ENCODE data around the gene NT5C1B.

NT5C1B gene

DNA sequence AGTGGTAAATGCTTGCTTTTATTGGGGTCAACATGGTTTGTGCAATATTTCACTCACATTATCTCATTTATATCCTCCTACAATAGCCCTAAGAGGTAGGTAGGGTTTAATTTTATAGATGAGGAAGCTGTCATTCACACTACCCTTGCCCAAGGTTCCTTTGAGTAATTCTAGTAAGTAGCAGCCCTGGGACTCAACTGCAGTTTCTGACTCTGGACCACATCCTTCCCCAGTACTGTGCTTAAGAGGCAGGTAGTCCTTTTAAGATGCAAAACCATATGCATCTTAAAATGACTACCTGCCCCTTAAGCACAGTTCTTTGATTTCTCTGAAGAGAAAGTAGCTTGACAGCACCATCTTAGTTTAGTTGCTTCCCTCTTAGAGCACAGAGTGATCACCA, 15.7 kb upstream of the NT5C1B start:
- no peak overlapping the region for H2AFZ ChIP-seq (ENCODE audit: low read length)
- H4K20me1 ChIP-seq (ENCODE audit: insufficient read depth, low read length): no peaks in the 10 kb centered on the region
- H3K9me2 ChIP-seq (replicated peaks; ENCODE audit: insufficient read depth, low read length): no peaks in the 10 kb centered on the region; the same call in 1 of the 2 replicates
- no peaks in the 10 kb centered on the region for H3K27me3 ChIP-seq (replicated peaks; ENCODE audit: insufficient read depth, low read length)
- no peak overlapping the region for H3K4me3 ChIP-seq (ENCODE audit: low read length)
- peak; percentile 52 for DNase-seq
- H3K4me2 ChIP-seq (ENCODE audit: low read depth, low read length): no peak overlapping the region
- H3F3A ChIP-seq (ENCODE audit: insufficient read depth, low read length): no peaks in the 10 kb centered on the region
- H3K9me3 ChIP-seq (replicated peaks; ENCODE audit: insufficient read depth, low read length): no peaks in the 10 kb centered on the region
- H3K36me3 ChIP-seq (replicated peaks; ENCODE audit: insufficient read depth, low read length): no peaks in the 10 kb centered on the region
- TF ChIP-seq EZH2phosphoT487 (IDR thresholded peaks at IDR 0.05; ENCODE audit: low read length) (no peak), EZH2 (optimal IDR thresholded peaks at IDR 0.05; ENCODE audit: low read depth, low read length) (no peak)
- TF ChIP-seq, protein P1, sequence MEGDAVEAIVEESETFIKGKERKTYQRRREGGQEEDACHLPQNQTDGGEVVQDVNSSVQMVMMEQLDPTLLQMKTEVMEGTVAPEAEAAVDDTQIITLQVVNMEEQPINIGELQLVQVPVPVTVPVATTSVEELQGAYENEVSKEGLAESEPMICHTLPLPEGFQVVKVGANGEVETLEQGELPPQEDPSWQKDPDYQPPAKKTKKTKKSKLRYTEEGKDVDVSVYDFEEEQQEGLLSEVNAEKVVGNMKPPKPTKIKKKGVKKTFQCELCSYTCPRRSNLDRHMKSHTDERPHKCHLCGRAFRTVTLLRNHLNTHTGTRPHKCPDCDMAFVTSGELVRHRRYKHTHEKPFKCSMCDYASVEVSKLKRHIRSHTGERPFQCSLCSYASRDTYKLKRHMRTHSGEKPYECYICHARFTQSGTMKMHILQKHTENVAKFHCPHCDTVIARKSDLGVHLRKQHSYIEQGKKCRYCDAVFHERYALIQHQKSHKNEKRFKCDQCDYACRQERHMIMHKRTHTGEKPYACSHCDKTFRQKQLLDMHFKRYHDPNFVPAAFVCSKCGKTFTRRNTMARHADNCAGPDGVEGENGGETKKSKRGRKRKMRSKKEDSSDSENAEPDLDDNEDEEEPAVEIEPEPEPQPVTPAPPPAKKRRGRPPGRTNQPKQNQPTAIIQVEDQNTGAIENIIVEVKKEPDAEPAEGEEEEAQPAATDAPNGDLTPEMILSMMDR (IDR thresholded peaks at IDR 0.05; ENCODE audit: low read length): no peak
- H3K9ac ChIP-seq (ENCODE audit: low read length): no peak overlapping the region
- H3K79me2 ChIP-seq (ENCODE audit: low read length): no peaks in the 10 kb centered on the region
- H3K4me1 ChIP-seq (ENCODE audit: low read length): no peaks in the 10 kb centered on the region
- no peak overlapping the region for H3K27ac ChIP-seq (ENCODE audit: low read length)

DNA sequence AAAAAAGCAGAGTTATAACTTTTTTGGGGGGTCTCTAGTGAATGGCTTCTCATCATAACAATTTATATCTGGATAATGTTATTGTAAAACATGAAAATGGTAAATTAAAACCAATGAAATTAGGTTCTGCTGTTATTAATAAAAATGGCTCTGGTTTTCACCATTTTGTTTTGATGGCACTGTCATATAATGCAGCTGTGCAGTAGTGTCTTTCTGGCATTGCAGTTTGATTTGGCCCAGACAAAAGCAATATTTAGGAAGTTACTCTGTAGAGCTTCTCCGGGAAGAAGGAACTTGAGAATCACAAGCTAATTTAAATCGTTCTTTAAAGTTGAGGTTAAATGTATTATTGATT, 15.1 kb upstream of the NT5C1B start:
- Histone ChIP-seq H3F3A (ENCODE audit: insufficient read depth, low read length) (no peaks in the 10 kb centered on the region), H3K27me3 (replicated peaks; ENCODE audit: insufficient read depth, low read length) (no peaks in the 10 kb centered on the region), H3K4me2 (ENCODE audit: low read depth, low read length) (no peak overlapping the region), H2AFZ (ENCODE audit: low read length) (no peak overlapping the region), H3K79me2 (ENCODE audit: low read length) (no peaks in the 10 kb centered on the region), H3K9me2 (replicated peaks; ENCODE audit: insufficient read depth, low read length) (no peaks in the 10 kb centered on the region; the same call in 1 of the 2 replicates), H3K9ac (ENCODE audit: low read length) (no peak overlapping the region), H4K20me1 (ENCODE audit: insufficient read depth, low read length) (no peaks in the 10 kb centered on the region), H3K27ac (ENCODE audit: low read length) (no peak overlapping the region), H3K4me3 (ENCODE audit: low read length) (no peak overlapping the region), H3K36me3 (replicated peaks; ENCODE audit: insufficient read depth, low read length) (no peaks in the 10 kb centered on the region), H3K9me3 (replicated peaks; ENCODE audit: insufficient read depth, low read length) (no peaks in the 10 kb centered on the region), H3K4me1 (ENCODE audit: low read length) (peaks cover 5% of the 10 kb centered on the region)
- DNase-seq: no peak
- TF ChIP-seq, protein P1 (IDR thresholded peaks at IDR 0.05; ENCODE audit: low read length): no peak
- TF ChIP-seq EZH2phosphoT487 (IDR thresholded peaks at IDR 0.05; ENCODE audit: low read length) (no peak), EZH2 (optimal IDR thresholded peaks at IDR 0.05; ENCODE audit: low read depth, low read length) (no peak)

DNA sequence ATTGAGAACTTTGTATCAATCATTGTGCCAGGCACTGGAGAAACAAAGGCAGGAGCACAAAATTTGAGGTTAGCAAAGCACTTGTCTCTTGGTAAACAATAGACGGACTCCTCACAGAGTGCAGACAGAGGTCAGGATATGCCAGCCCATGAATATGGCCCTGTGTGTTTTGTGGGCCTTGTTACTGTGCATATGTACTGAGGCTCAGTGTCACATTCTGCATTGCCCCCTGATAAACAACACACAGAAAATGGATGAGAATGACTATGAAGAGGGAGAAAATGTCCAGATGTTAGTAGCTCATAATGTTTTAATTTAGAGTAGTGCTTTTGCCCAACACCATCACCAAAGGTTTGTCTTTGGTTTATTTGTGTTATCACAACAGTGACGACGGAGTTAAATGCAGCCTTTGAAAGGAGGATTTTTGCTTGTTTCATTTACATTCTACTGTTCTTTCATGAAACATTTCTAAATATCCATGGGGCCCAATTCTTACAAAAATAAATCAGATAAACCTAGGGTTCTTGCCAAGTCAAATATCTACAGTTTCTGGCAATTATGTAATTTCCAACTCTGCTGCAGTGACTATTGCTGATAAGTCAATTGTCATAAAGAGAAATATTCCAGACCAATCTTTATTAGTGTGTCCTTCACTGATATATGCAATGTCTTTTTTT, 14.6 kb upstream of the NT5C1B start:
- Histone ChIP-seq H3K4me2 (ENCODE audit: low read depth, low read length) (no peak overlapping the region), H3K36me3 (replicated peaks; ENCODE audit: insufficient read depth, low read length) (no peaks in the 10 kb centered on the region)
- no peak for DNase-seq

More for the DNA sequence above, 14.6 kb upstream of the NT5C1B start:
- H3K27ac ChIP-seq (ENCODE audit: low read length): no peak overlapping the region
- no peaks in the 10 kb centered on the region; the same call in 1 of the 2 replicates for H3K9me2 ChIP-seq (replicated peaks; ENCODE audit: insufficient read depth, low read length)
- no peaks in the 10 kb centered on the region for H3F3A ChIP-seq (ENCODE audit: insufficient read depth, low read length)
- no peak overlapping the region for H2AFZ ChIP-seq (ENCODE audit: low read length)
- TF ChIP-seq EZH2 (optimal IDR thresholded peaks at IDR 0.05; ENCODE audit: low read depth, low read length) (no peak), EZH2phosphoT487 (IDR thresholded peaks at IDR 0.05; ENCODE audit: low read length) (no peak)
- TF ChIP-seq, protein P1 (IDR thresholded peaks at IDR 0.05; ENCODE audit: low read length): no peak
- H3K9ac ChIP-seq (ENCODE audit: low read length): no peak overlapping the region
- peaks cover 10% of the 10 kb centered on the region for H3K4me1 ChIP-seq (ENCODE audit: low read length)
- H3K27me3 ChIP-seq (replicated peaks; ENCODE audit: insufficient read depth, low read length): no peaks in the 10 kb centered on the region
- H3K4me3 ChIP-seq (ENCODE audit: low read length): no peak overlapping the region
- H4K20me1 ChIP-seq (ENCODE audit: insufficient read depth, low read length): no peaks in the 10 kb centered on the region
- no peaks in the 10 kb centered on the region for H3K9me3 ChIP-seq (replicated peaks; ENCODE audit: insufficient read depth, low read length)
- H3K79me2 ChIP-seq (ENCODE audit: low read length): no peaks in the 10 kb centered on the region
